HUES48 (cell line): ENCODE data around the gene LAT.
"Not testable (repeated sequence)": the region's sequence is repeated elsewhere in the genome, so short reads cannot be mapped to it uniquely, and the experiment has no call there.

Source experiments
- H3K27ac ChIP-seq: one replicate; pipeline ENCODE4 v1.7.0; 2013; ENCODE audit warnings: low read depth, low read length, inconsistent platforms
- H3K27me3 ChIP-seq: 2 replicates; pipeline ENCODE4 v1.6.1; 2013; ENCODE audit warnings: mild to moderate bottlenecking, low read length; ENCODE audit not compliant: control insufficient read depth, insufficient read depth
- H3K36me3 ChIP-seq: 2 replicates; pipeline ENCODE4 v1.6.1; 2013; ENCODE audit warnings: low read length; ENCODE audit not compliant: control insufficient read depth, insufficient read depth
- H3K4me1 ChIP-seq: 2 replicates; pipeline ENCODE4 v1.6.1; 2013; ENCODE audit warnings: mild to moderate bottlenecking, low read length; ENCODE audit not compliant: control insufficient read depth, insufficient read depth
- H3K4me3 ChIP-seq: 2 replicates; pipeline ENCODE4 v1.5.1; 2013; ENCODE audit warnings: mild to moderate bottlenecking, low read depth, low read length
- H3K9ac ChIP-seq: 2 replicates; pipeline ENCODE4 v1.6.1; 2013; ENCODE audit warnings: mild to moderate bottlenecking, low read depth, low read length, moderate library complexity
- H3K9me3 ChIP-seq: 2 replicates; pipeline ENCODE4 v1.6.1; 2013; ENCODE audit warnings: low read length; ENCODE audit not compliant: control insufficient read depth, insufficient read depth

LAT gene

DNA sequence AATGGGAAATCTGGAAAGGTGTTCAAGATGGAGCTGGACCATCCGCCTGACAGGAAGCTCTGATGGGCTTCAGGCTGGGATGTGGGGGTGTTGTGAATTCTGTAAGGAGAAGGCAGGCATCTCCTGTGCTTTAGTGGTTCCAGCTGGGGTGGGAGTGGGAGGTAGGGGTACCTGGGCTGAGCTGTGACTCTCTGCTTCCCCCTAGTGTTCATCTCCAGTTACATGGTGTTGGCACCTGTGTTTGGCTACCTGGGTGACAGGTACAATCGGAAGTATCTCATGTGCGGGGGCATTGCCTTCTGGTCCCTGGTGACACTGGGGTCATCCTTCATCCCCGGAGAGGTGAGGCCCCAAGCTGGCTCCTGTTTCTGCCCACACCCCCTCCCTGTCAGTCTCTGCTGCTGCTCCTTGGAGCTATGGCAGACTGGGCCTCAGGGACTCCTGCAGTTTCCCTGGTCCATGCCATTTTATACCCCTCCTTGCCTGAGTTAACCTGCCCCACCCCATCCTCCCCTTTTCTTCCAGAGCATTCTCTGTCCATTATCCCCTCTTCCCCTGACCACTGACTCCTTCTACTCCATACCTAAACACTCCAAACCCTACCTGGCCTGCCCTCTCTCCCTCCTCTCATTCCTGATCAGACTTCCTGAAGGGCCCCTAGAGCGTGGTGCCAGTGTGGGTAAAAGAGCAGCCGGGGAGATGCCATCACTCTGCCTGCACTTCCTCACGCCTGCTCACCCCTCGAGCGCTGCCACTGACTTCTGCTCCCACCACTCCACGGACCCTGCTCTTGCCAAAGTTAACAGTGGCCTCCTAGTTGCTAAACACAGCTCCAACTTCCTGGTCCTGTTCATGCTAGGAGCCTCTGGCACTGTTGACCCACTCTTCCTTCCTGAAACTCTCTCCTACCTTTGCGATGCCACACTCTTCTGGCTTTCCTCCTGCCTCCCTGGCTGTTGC is 6.9 kb upstream of the LAT start:
- Histone ChIP-seq H3K36me3 (peaks cover 31% of the 10 kb centered on the region), H3K27me3 (no peaks in the 10 kb centered on the region), H3K4me1 (peaks cover 4% of the 10 kb centered on the region; the same call in 1 of the 2 replicates), H3K9me3 (no peaks in the 10 kb centered on the region), H3K4me3 (no peak overlapping the region), H3K27ac (no peak overlapping the region), H3K9ac (no peak overlapping the region)

- not testable (repeated sequence) for H3K27me3 ChIP-seq, H3K9ac ChIP-seq, H3K27ac ChIP-seq, H3K9me3 ChIP-seq, H3K4me3 ChIP-seq, H3K4me1 ChIP-seq
- peaks cover 43% of the 10 kb centered on the region for H3K36me3 ChIP-seq
These were observed 4.5 kb upstream of the LAT start for GRCh38 chr16:28980330-28980729.

GRCh38 chr16:28980929-28981328 is 3.9 kb upstream of the LAT start:
- Histone ChIP-seq H3K36me3 (peaks cover 43% of the 10 kb centered on the region), H3K9me3 (no peaks in the 10 kb centered on the region), H3K9ac (no peak overlapping the region), H3K4me1 (no peaks in the 10 kb centered on the region), H3K4me3 (no peak overlapping the region), H3K27me3 (no peaks in the 10 kb centered on the region), H3K27ac (no peak overlapping the region)

GRCh38 chr16:28981517-28981916 is 3.3 kb upstream of the LAT start:
- H3K4me3 ChIP-seq, result no peak overlapping the region
- H3K36me3 ChIP-seq, result peaks cover 41% of the 10 kb centered on the region
- no peaks in the 10 kb centered on the region for H3K4me1 ChIP-seq
- H3K9me3 ChIP-seq, result no peaks in the 10 kb centered on the region
- H3K27me3 ChIP-seq, result no peaks in the 10 kb centered on the region
- H3K27ac ChIP-seq, result no peak overlapping the region
- no peak overlapping the region for H3K9ac ChIP-seq

- Histone ChIP-seq H3K27me3 (no peaks in the 10 kb centered on the region), H3K4me3 (no peak overlapping the region), H3K4me1 (no peaks in the 10 kb centered on the region), H3K9me3 (no peaks in the 10 kb centered on the region), H3K9ac (no peak overlapping the region), H3K27ac (no peak overlapping the region), H3K36me3 (peaks cover 39% of the 10 kb centered on the region)
These were observed 2.4 kb upstream of the LAT start for GRCh38 chr16:28982418-28982817.

DNA sequence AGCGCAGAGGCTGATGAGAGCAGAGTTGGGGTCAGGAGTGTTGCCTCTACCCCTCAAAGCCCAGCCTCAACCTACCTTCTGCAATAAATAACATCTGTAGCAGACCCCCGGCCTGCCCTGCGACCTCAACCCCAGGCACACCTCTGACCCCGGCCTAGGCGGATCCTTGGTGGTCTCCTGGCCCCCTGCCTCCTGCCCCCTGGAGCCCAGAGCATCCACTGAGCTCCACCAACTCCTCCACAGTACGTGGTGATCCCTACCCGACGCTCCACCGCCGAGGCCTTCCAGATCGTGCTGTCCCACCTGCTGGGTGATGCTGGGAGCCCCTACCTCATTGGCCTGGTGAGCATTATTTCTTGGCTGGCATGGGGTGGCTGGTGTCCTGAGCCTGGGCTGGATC is 1.9 kb upstream of the LAT start:
- Histone ChIP-seq H3K4me3 (no peak overlapping the region), H3K9me3 (no peaks in the 10 kb centered on the region), H3K27ac (no peak overlapping the region), H3K36me3 (peaks cover 41% of the 10 kb centered on the region), H3K4me1 (no peaks in the 10 kb centered on the region), H3K9ac (no peak overlapping the region), H3K27me3 (no peaks in the 10 kb centered on the region)

- Histone ChIP-seq H3K9me3 (no peaks in the 10 kb centered on the region), H3K4me1 (no peaks in the 10 kb centered on the region), H3K36me3 (peaks cover 35% of the 10 kb centered on the region), H3K9ac (no peak overlapping the region), H3K4me3 (no peak overlapping the region), H3K27ac (no peak overlapping the region), H3K27me3 (no peaks in the 10 kb centered on the region)
These were observed 1.2 kb upstream of the LAT start for GRCh38 chr16:28983644-28984043.

- Histone ChIP-seq H3K4me3 (no peak overlapping the region), H3K4me1 (no peaks in the 10 kb centered on the region), H3K9ac (no peak overlapping the region), H3K9me3 (no peaks in the 10 kb centered on the region), H3K36me3 (peaks cover 31% of the 10 kb centered on the region), H3K27ac (no peak overlapping the region), H3K27me3 (no peaks in the 10 kb centered on the region)
These were observed 761 bp upstream of the LAT start for GRCh38 chr16:28984091-28984490.

DNA sequence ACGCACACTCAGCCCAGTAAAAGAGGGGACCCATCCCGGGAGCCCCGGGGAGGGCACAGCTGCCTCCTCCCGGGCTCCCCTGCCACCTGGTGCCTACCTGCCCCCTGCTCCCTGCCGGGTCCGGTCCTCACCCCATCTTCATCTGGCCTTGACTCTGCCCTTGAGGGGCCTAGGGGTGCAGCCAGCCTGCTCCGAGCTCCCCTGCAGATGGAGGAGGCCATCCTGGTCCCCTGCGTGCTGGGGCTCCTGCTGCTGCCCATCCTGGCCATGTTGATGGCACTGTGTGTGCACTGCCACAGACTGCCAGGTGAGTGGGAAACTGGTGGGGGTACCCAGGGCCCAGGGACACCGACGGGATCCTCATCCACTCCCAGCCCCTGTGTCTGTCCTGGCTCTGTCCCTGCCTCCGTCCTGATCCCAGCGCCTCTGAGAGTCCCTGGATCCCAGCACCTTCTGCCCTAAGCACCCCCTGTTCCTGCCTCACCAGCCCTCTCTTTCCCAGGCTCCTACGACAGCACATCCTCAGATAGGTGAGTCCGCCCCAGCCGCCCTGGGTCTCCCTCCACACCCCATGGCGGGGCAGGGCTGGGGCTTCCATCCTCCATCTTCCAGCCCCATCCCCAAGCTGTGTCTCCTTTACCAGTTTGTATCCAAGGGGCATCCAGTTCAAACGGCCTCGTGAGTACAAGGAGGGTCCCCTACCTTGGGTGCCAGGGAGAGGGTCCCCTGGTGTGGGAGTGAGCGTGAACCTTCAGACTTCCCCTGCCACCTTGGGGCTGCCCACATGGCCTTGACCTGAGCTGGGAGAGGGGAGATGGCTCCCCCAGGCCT is 574 bp downstream of the LAT start:
- H3K36me3 ChIP-seq, result peaks cover 31% of the 10 kb centered on the region
- no peak overlapping the region for H3K4me3 ChIP-seq
- H3K9me3 ChIP-seq, result no peaks in the 10 kb centered on the region
- H3K27me3 ChIP-seq, result no peaks in the 10 kb centered on the region
- no peak overlapping the region for H3K27ac ChIP-seq
- H3K4me1 ChIP-seq, result no peaks in the 10 kb centered on the region
- H3K9ac ChIP-seq, result no peak overlapping the region

DNA sequence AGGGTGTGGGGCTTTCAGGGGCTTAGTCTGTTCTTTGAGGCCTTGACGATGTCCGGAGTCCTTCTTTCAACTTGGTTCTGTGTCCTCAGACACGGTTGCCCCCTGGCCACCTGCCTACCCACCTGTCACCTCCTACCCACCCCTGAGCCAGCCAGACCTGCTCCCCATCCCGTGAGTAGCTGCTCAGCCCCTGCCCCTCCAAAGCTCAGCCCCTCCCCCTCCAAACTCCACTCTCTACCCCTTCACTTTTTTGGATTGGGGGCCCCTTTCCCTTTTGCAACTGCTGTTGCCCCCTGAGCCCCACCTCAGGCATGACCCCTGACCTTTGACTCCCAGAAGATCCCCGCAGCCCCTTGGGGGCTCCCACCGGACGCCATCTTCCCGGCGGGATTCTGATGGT is 1.2 kb downstream of the LAT start:
- Histone ChIP-seq H3K36me3 (peaks cover 28% of the 10 kb centered on the region), H3K4me1 (no peaks in the 10 kb centered on the region), H3K27ac (no peak overlapping the region), H3K9ac (no peak overlapping the region), H3K9me3 (no peaks in the 10 kb centered on the region), H3K4me3 (no peak overlapping the region), H3K27me3 (no peaks in the 10 kb centered on the region)

- H3K36me3 ChIP-seq, result peaks cover 24% of the 10 kb centered on the region
- no peaks in the 10 kb centered on the region for H3K4me1 ChIP-seq
- H3K4me3 ChIP-seq, result no peak overlapping the region
- H3K9ac ChIP-seq, result no peak overlapping the region
- no peaks in the 10 kb centered on the region for H3K27me3 ChIP-seq
- no peaks in the 10 kb centered on the region for H3K9me3 ChIP-seq
- no peak overlapping the region for H3K27ac ChIP-seq
These were observed 1.6 kb downstream of the LAT start for GRCh38 chr16:28986492-28986891.
